ENCODE measurements around the gene ZNF619.
A peak's percentile ranks its signal among the peaks of the same experiment; 100 is the strongest.

ZNF619 gene

GRCh38 chr3:40468018-40468417 lies 8.9 kb upstream of the ZNF619 start:
- DNase-seq: no peak

GRCh38 chr3:40470701-40471100 lies 6.2 kb upstream of the ZNF619 start:
- DNase-seq: no peak

GRCh38 chr3:40477666-40478065 lies 744 bp downstream of the ZNF619 start:
- DNase-seq: no peak

GRCh38 chr3:40487172-40487571 lies 10.2 kb downstream of the ZNF619 start:
- DNase-seq: no peak

- no peak for DNase-seq
Measured at GRCh38 chr3:40490916-40491315, 14.0 kb downstream of the ZNF619 start.

GRCh38 chr3:40494698-40495097 lies 17.8 kb downstream of the ZNF619 start:
- no peak for DNase-seq

- no peak for DNase-seq
Measured at GRCh38 chr3:40497288-40497687, 20.4 kb downstream of the ZNF619 start.

- no peak for DNase-seq
Measured at GRCh38 chr3:40499952-40500351, 23.0 kb downstream of the ZNF619 start.

- no peak for DNase-seq
Measured at GRCh38 chr3:40502034-40502433, 25.1 kb downstream of the ZNF619 start.

- no peak for DNase-seq
Measured at GRCh38 chr3:40504636-40505430, 27.9 kb downstream of the ZNF619 start.

- DNase-seq: peak; percentile 27 to 37
Measured at GRCh38 chr3:40505599-40506462, 28.9 kb downstream of the ZNF619 start, which contains the start of gene ZNF620. ZNF620 (plus strand) TSS chr3:40506039; CDS start chr3:40506353, 314 bp downstream.

- no peak for DNase-seq
Measured at GRCh38 chr3:40511031-40511718, 34.3 kb downstream of the ZNF619 start.

- DNase-seq: no peak
Measured at GRCh38 chr3:40516201-40516600, 39.3 kb downstream of the ZNF619 start.

- no peak for DNase-seq
Measured at GRCh38 chr3:40518067-40518466, 41.1 kb downstream of the ZNF619 start.

GRCh38 chr3:40518848-40519247 lies 41.9 kb downstream of the ZNF619 start:
- DNase-seq: no peak

- DNase-seq: no peak
Measured at GRCh38 chr3:40521254-40521653, 44.3 kb downstream of the ZNF619 start.

- no peak for DNase-seq
Measured at GRCh38 chr3:40523781-40524180, 46.9 kb downstream of the ZNF619 start.

- no peak for DNase-seq
Measured at GRCh38 chr3:40524222-40524567, 47.3 kb downstream of the ZNF619 start.

GRCh38 chr3:40524568-40525285 lies 47.8 kb downstream of the ZNF619 start, which contains the start of gene ZNF621:
ZNF621 (plus strand) TSS chr3:40524960; CDS start chr3:40525841, 881 bp downstream.
- peak; percentile 76 to 82 for DNase-seq

- no peak for DNase-seq
Measured at GRCh38 chr3:40528426-40528825, 51.5 kb downstream of the ZNF619 start.

- no peak for DNase-seq
Measured at GRCh38 chr3:40532252-40532651, 55.3 kb downstream of the ZNF619 start.

GRCh38 chr3:40534283-40534682 lies 57.4 kb downstream of the ZNF619 start:
- DNase-seq: no peak

All from stimulated activated CD4-positive, alpha-beta T cell treated with anti-CD3 and anti-CD28 coated beads, Interleukin-2, amount 100 ng/mL, for 48 hours (primary cell).